Ishikawa (cell line): ENCODE data around the gene SLC48A1.

Experiments used
- CEBPB ChIP-seq: IDR thresholded peaks from 2 replicates; pipeline ENCODE4 v1.6.1; 2012
- CREB1 ChIP-seq: IDR thresholded peaks from 2 replicates; pipeline ENCODE4 v1.6.1; 2012; ENCODE audit warnings: low read depth
- EGR1 ChIP-seq: IDR thresholded peaks from 2 replicates; pipeline ENCODE4 v1.6.1; 2012
- EP300 ChIP-seq: IDR thresholded peaks from 2 replicates; pipeline ENCODE4 v1.6.1; 2012; ENCODE audit warnings: borderline replicate concordance
- FOXM1 ChIP-seq: IDR thresholded peaks from 2 replicates; pipeline ENCODE4 v1.6.1; 2012; ENCODE audit warnings: low read depth, borderline replicate concordance
- MAX ChIP-seq: IDR thresholded peaks from 2 replicates; pipeline ENCODE4 v1.6.1; 2012
- NFIC ChIP-seq: IDR thresholded peaks from 2 replicates; pipeline ENCODE4 v1.6.1; 2012
- RAD21 ChIP-seq: IDR thresholded peaks from 2 replicates; pipeline ENCODE4 v1.6.1; 2012; ENCODE audit warnings: low read depth
- REST ChIP-seq: IDR thresholded peaks from 2 replicates; pipeline ENCODE4 v1.6.1; 2012; ENCODE audit warnings: low read depth, mild to moderate bottlenecking
- TAF1 ChIP-seq: IDR thresholded peaks from 2 replicates; pipeline ENCODE4 v1.6.1; 2012; ENCODE audit warnings: low read depth, mild to moderate bottlenecking
- TCF12 ChIP-seq: IDR thresholded peaks from 2 replicates; pipeline ENCODE4 v1.6.1; 2012; ENCODE audit warnings: low read depth
- TEAD4 ChIP-seq: IDR thresholded peaks from 2 replicates; pipeline ENCODE4 v1.6.1; 2012
- USF1 ChIP-seq: IDR thresholded peaks from 2 replicates; pipeline ENCODE4 v1.6.1; 2012
- YY1 ChIP-seq: IDR thresholded peaks from 2 replicates; pipeline ENCODE4 v1.6.1; 2012; ENCODE audit warnings: low read depth
- ZBTB7A ChIP-seq: IDR thresholded peaks from 2 replicates; pipeline ENCODE4 v1.6.1; 2012; ENCODE audit warnings: low read depth

SLC48A1 gene

GRCh38 chr12:47753021-47754001 lies 19.7 kb upstream of the SLC48A1 start:
- no peak for TF ChIP-seq RAD21
- TF ChIP-seq REST: no peak
- TF ChIP-seq CREB1: peak; percentile 32; the same call in 1 of the 2 replicates
- peak; percentile 95 for TF ChIP-seq TCF12
- peak; percentile 95 for TF ChIP-seq EP300
- TF ChIP-seq FOXM1: peak; percentile 74
- 0 out of 2 replicates have a peak, but pooled peaks have one; percentile 45 for TF ChIP-seq ZBTB7A
- TF ChIP-seq CEBPB: no peak
- TF ChIP-seq USF1: peak; percentile 97
- TF ChIP-seq TAF1: no peak
- TF ChIP-seq EGR1: no peak
- TF ChIP-seq MAX: peak; percentile 75
- peak; percentile 88 for TF ChIP-seq NFIC
- TF ChIP-seq TEAD4: peak; percentile 88
- TF ChIP-seq YY1: 0 out of 2 replicates have a peak, but pooled peaks have one; percentile 21

- TF ChIP-seq RAD21 (no peak), EP300 (no peak), MAX (no peak), FOXM1 (no peak), EGR1 (no peak), NFIC (no peak), TEAD4 (no peak)
Observed at GRCh38 chr12:47754126-47754525, 18.9 kb upstream of the SLC48A1 start.

GRCh38 chr12:47754881-47755280 lies 18.2 kb upstream of the SLC48A1 start:
- no peak for TF ChIP-seq CEBPB
- TF ChIP-seq EP300: peak; percentile 90
- TF ChIP-seq NFIC: peak; percentile 98
- no peak for TF ChIP-seq EGR1
- TF ChIP-seq MAX: peak; percentile 91
- peak; percentile 36; the same call in 1 of the 2 replicates for TF ChIP-seq USF1
- TF ChIP-seq TEAD4: peak; percentile 73
- TF ChIP-seq TCF12: peak; percentile 93
- TF ChIP-seq YY1: peak; percentile 59; the same call in 1 of the 2 replicates

GRCh38 chr12:47755655-47756562 lies 17.1 kb upstream of the SLC48A1 start:
- TF ChIP-seq FOXM1 (peak; percentile 98), MAX (peak; percentile 83; the same call in 1 of the 2 replicates), CREB1 (no peak), ZBTB7A (peak; percentile 95), REST (no peak; the same call in 1 of the 2 replicates), EGR1 (peak; percentile 39; the same call in 1 of the 2 replicates), TCF12 (peak; percentile 99), RAD21 (peak; percentile 22; the same call in 1 of the 2 replicates), CEBPB (peak; percentile 60; the same call in 1 of the 2 replicates), USF1 (peak; percentile 71), YY1 (no peak), TEAD4 (peak; percentile 97), NFIC (peak; percentile 99), TAF1 (peak; percentile 16; the same call in 1 of the 2 replicates), EP300 (peak; percentile 100)
